ENCODE measurements around the gene TRIM29. TPM values are rescaled to one million over a fixed set of nuclear protein-coding genes. Genes with fewer than 3 reads are reported as not detected.

Gene TRIM29
- total RNA-seq, 2 donors from 2014 or later = not detected

GRCh38 chr11:120066738-120067437 is 71.0 kb downstream of the TRIM29 start:
- no peaks in the 10 kb centered on the region for H3K36me3 Mint-ChIP-seq
- DNase-seq (ENCODE audit: low spot score in 2 of 2) = no peak
- no peak for ATAC-seq
- H3K9me3 Mint-ChIP-seq = no peaks in the 10 kb centered on the region
- no peak overlapping the region for H3K27ac Mint-ChIP-seq

GRCh38 chr11:120065876-120066275 is 72.0 kb downstream of the TRIM29 start:
- no peaks in the 10 kb centered on the region for H3K36me3 Mint-ChIP-seq
- no peak overlapping the region for H3K27ac Mint-ChIP-seq
- DNase-seq (ENCODE audit: low spot score in 2 of 2) = no peak
- H3K9me3 Mint-ChIP-seq = no peaks in the 10 kb centered on the region
- ATAC-seq = no peak

- DNase-seq (ENCODE audit: low spot score in 2 of 2) = no peak
- Mint-ChIP-seq H3K27ac (no peak overlapping the region), H3K36me3 (no peaks in the 10 kb centered on the region), H3K9me3 (no peaks in the 10 kb centered on the region)
- ATAC-seq = no peak
Observed at GRCh38 chr11:120065176-120065575, 72.7 kb downstream of the TRIM29 start.

GRCh38 chr11:120064341-120064740 is 73.6 kb downstream of the TRIM29 start:
- ATAC-seq = no peak
- no peaks in the 10 kb centered on the region for H3K9me3 Mint-ChIP-seq
- H3K36me3 Mint-ChIP-seq = no peaks in the 10 kb centered on the region
- no peak for DNase-seq (ENCODE audit: low spot score in 2 of 2)
- H3K27ac Mint-ChIP-seq = no peak overlapping the region

DNA sequence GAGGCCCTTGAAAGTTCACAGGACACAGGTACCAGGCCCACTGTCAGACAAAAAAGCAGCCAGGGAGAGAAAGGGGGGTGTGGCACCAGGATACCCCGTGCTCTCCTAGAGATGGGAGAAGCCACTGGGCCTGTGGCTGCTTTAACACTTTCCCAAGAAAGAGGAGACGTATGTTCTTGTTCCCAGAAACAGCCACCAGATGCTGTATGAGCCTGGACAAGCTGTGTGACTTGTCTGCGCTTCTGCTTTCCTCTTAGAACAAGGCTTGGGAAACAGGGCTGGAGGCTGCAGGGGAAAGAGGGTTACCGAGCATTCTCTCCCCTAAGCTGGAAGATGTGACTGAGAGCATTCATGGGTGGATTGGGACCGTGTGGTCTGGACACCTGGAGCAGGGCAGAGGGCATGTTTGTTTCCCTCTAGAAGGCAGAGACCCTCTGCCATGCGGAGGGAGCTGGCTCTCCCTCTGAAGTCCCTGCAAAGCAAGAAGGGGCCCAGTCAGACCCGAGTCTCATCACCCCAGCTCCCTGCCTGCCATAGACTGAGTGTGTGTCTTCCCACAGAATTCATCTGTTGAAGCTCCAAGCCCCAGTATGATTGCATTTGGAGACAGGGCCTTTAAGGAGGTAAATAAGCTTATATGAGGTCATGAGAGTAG is 74.1 kb downstream of the TRIM29 start:
- DNase-seq (ENCODE audit: low spot score in 2 of 2) = no peak
- Mint-ChIP-seq H3K36me3 (no peaks in the 10 kb centered on the region), H3K9me3 (no peaks in the 10 kb centered on the region), H3K27ac (no peak overlapping the region)
- ATAC-seq = no peak

GRCh38 chr11:120062561-120062930 is 75.4 kb downstream of the TRIM29 start:
- no peak for ATAC-seq
- DNase-seq (ENCODE audit: low spot score in 2 of 2) = no peak
- H3K9me3 Mint-ChIP-seq = no peaks in the 10 kb centered on the region
- no peak overlapping the region for H3K27ac Mint-ChIP-seq
- no peaks in the 10 kb centered on the region for H3K36me3 Mint-ChIP-seq

DNA sequence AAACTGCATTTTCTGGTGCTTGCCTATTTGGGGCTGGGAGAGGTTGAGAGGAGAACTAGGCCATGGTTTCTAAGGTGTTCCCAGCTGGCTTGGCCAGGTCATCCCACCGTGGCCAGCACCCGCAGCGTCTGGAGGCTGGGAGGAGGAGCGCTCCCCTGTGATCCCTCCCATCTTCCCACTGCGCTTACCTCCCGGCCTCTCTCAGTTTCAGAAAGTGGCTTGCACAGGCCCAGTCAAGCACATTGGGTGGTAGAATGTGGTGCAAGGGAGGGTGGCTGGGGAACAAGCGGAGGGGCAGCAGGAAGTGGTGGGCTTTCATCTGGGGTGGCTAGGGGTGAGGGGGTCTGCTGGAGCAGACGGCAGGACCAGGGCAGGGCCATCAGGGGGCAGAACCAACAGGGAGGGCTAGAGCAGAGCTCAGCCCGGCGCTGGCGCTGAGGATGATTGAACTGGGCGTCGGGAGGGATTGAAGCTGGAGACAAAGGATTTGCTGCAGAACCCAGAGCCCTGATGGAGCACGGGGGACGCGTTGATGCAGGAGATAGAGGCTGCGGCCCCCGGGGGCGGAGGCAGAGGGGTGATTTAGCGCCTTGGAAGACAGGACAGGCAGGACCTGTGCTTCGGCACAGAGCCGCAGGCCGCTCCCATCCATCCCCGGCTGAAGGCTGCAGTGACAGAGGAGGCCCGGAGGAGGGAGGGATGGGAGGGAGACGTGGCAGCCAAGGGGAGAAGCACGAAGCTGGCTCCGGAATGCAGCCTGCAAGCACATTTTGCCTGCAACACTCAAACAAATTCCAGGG is 76.0 kb downstream of the TRIM29 start:
- DNase-seq (ENCODE audit: low spot score in 2 of 2) (no peak), ATAC-seq (no peak)
- Mint-ChIP-seq H3K27ac (no peak overlapping the region), H3K36me3 (no peaks in the 10 kb centered on the region), H3K9me3 (no peaks in the 10 kb centered on the region)

Other genes with a start within 250 kb of the TRIM29 start
- gene OAF, start 72.9 kb upstream of the TRIM29 start, total RNA-seq = 1 to 10 TPM in 1 of 2 donors, under 1 TPM in 1; 0.57 to 2.3 TPM
- gene POU2F3, start 102.0 kb upstream of the TRIM29 start, total RNA-seq = not detected
- 1 to 10 TPM in 1 of 2 donors, not detected in 1; 1.2 TPM for gene TLCD5, start 187.2 kb upstream of the TRIM29 start, total RNA-seq
- 10 to 100 TPM; 11.2 to 14.2 TPM for gene ARHGEF12, start 198.3 kb upstream of the TRIM29 start, total RNA-seq

All from activated naive CD4-positive, alpha-beta T cell treated with anti-CD3 and anti-CD28 coated beads, Interleukin-2, amount 50 U/mL, for 72 hours (primary cell).